ENCODE measurements around the gene IPO13.

Gene IPO13

GRCh38 chr1:43912607-43913006, 34.1 kb upstream of the IPO13 start:
- H3K27me3 ChIP-seq (replicated peaks; ENCODE audit: control insufficient read depth, insufficient read depth, low read length) = no peaks in the 10 kb centered on the region
- H3K4me3 ChIP-seq (replicated peaks; ENCODE audit: low read depth, low read length) = no peak overlapping the region
- no peak for TF ChIP-seq CTCF (IDR thresholded peaks at IDR 0.05; ENCODE audit: insufficient read depth, low read length, poor library complexity, severe bottlenecking)
- no peak for DNase-seq (ENCODE audit: extremely low read depth, insufficient read length)
- no peaks in the 10 kb centered on the region; the same call in 1 of the 2 replicates for H3K36me3 ChIP-seq (ENCODE audit: control insufficient read depth, insufficient read depth, low read length)

GRCh38 chr1:43913051-43913501, 33.7 kb upstream of the IPO13 start:
- no peaks in the 10 kb centered on the region; the same call in 1 of the 2 replicates for H3K36me3 ChIP-seq (ENCODE audit: control insufficient read depth, insufficient read depth, low read length)
- no peak for DNase-seq (ENCODE audit: extremely low read depth, insufficient read length)
- H3K27me3 ChIP-seq (replicated peaks; ENCODE audit: control insufficient read depth, insufficient read depth, low read length) = no peaks in the 10 kb centered on the region
- no peak for TF ChIP-seq CTCF (IDR thresholded peaks at IDR 0.05; ENCODE audit: insufficient read depth, low read length, poor library complexity, severe bottlenecking)
- H3K4me3 ChIP-seq (replicated peaks; ENCODE audit: low read depth, low read length) = no peak overlapping the region

- Histone ChIP-seq H3K27me3 (replicated peaks; ENCODE audit: control insufficient read depth, insufficient read depth, low read length) (no peaks in the 10 kb centered on the region), H3K4me3 (replicated peaks; ENCODE audit: low read depth, low read length) (no peak overlapping the region), H3K36me3 (ENCODE audit: control insufficient read depth, insufficient read depth, low read length) (no peaks in the 10 kb centered on the region; the same call in 1 of the 2 replicates)
- DNase-seq (ENCODE audit: extremely low read depth, insufficient read length) = no peak
- no peak for TF ChIP-seq CTCF (IDR thresholded peaks at IDR 0.05; ENCODE audit: insufficient read depth, low read length, poor library complexity, severe bottlenecking)
These were observed 32.9 kb upstream of the IPO13 start for GRCh38 chr1:43913666-43914360.

- TF ChIP-seq CTCF (IDR thresholded peaks at IDR 0.05; ENCODE audit: insufficient read depth, low read length, poor library complexity, severe bottlenecking) = no peak
- Histone ChIP-seq H3K27me3 (replicated peaks; ENCODE audit: control insufficient read depth, insufficient read depth, low read length) (no peaks in the 10 kb centered on the region), H3K4me3 (replicated peaks; ENCODE audit: low read depth, low read length) (no peak overlapping the region), H3K36me3 (ENCODE audit: control insufficient read depth, insufficient read depth, low read length) (no peaks in the 10 kb centered on the region)
- no peak for DNase-seq (ENCODE audit: extremely low read depth, insufficient read length)
These were observed 31.9 kb upstream of the IPO13 start for GRCh38 chr1:43914576-43915525.

GRCh38 chr1:43919906-43920305, 26.8 kb upstream of the IPO13 start:
- no peak for DNase-seq (ENCODE audit: extremely low read depth, insufficient read length)
- TF ChIP-seq CTCF (IDR thresholded peaks at IDR 0.05; ENCODE audit: insufficient read depth, low read length, poor library complexity, severe bottlenecking) = no peak
- H3K4me3 ChIP-seq (replicated peaks; ENCODE audit: low read depth, low read length) = no peak overlapping the region
- H3K36me3 ChIP-seq (ENCODE audit: control insufficient read depth, insufficient read depth, low read length) = peaks cover 2% of the 10 kb centered on the region; the same call in 1 of the 2 replicates
- H3K27me3 ChIP-seq (replicated peaks; ENCODE audit: control insufficient read depth, insufficient read depth, low read length) = no peaks in the 10 kb centered on the region
